HEK293 (cell line): ENCODE results near the gene LPIN1.
"Not testable (repeated sequence)": the region's sequence is repeated elsewhere in the genome, so short reads cannot be mapped to it uniquely, and the experiment has no call there.

Experiments
- CTCF ChIA-PET: fragments of 350-600 bp; formaldehyde crosslinking; extraction: SDS; loops from one replicate; lab custom pipeline; 2021; ENCODE audit warnings: antibody characterized with exemption; lab: Yijun Ruan, JAX
- POLR2A ChIA-PET: fragments of 300-600 bp; formaldehyde crosslinking; extraction: SDS; loops from one replicate; lab custom pipeline; 2020; ENCODE audit warnings: antibody characterized with exemption, inconsistent platforms; lab: Yijun Ruan, JAX
- H3K27ac ChIP-seq: fragments of 200-500 bp; sonication (Bioruptor generic); 2 replicates; pipeline ENCODE4 v1.5.1; 2014; ENCODE audit warnings: low read depth, low read length, control low read depth, inconsistent platforms; ENCODE audit errors: extremely low read depth
- H3K36me3 ChIP-seq, 2 experiments: fragments of 200-500 bp in 1 of 2; sonication (Bioruptor generic) in 1 of 2; 1 replicate in 1 of 2; 2 replicates in 1 of 2; pipeline ENCODE4 v1.5.1; 2014 to 2017; ENCODE audit warnings: inconsistent platforms in 2 of 2, low read length in 2 of 2; ENCODE audit not compliant: control insufficient read depth in 2 of 2, insufficient read depth in 1 of 2
- H3K4me1 ChIP-seq: fragments of 200-500 bp; sonication (Bioruptor generic); 2 replicates; pipeline ENCODE4 v1.5.1; 2014; ENCODE audit warnings: mild to moderate bottlenecking, low read length, inconsistent platforms; ENCODE audit not compliant: control insufficient read depth, insufficient read depth
- H3K4me3 ChIP-seq: 2 replicates; pipeline ENCODE4 v1.5.1; 2011; ENCODE audit warnings: low read depth, mild to moderate bottlenecking, control low read depth, low read length, moderate library complexity
- H3K9me3 ChIP-seq: fragments of 200-500 bp; sonication (Bioruptor generic); 2 replicates; pipeline ENCODE4 v1.5.1; 2014; ENCODE audit warnings: low read depth, low read length, inconsistent platforms; ENCODE audit not compliant: control insufficient read depth, insufficient read depth
- KLF10 ChIP-seq: fragments of 450-650 bp; IDR thresholded peaks from 2 replicates; pipeline ENCODE4 v1.5.1; 2018; ENCODE audit warnings: missing biosample characterization, mild to moderate bottlenecking, missing genetic modification characterization
- MZF1 ChIP-seq: fragments of 450-650 bp; formaldehyde crosslinking; IDR thresholded peaks from 2 replicates; pipeline ENCODE4 v1.5.1; 2017; ENCODE audit warnings: missing biosample characterization, missing genetic modification characterization, borderline replicate concordance
- OVOL3 ChIP-seq: fragments of 450-650 bp; formaldehyde crosslinking; IDR thresholded peaks from 2 replicates; pipeline ENCODE4 v1.5.1; 2016; ENCODE audit warnings: missing biosample characterization, missing genetic modification characterization
- PRDM4 ChIP-seq: fragments of 450-650 bp; formaldehyde crosslinking; IDR thresholded peaks from 2 replicates; pipeline ENCODE4 v1.5.1; 2017; ENCODE audit warnings: missing biosample characterization, missing genetic modification characterization
- TRIM28 ChIP-seq: IDR thresholded peaks from 2 replicates; pipeline ENCODE4 v1.6.1; 2011; ENCODE audit warnings: low read length, control low read depth, borderline replicate concordance
- ZBTB7A ChIP-seq: fragments of 450-650 bp; formaldehyde crosslinking; IDR thresholded peaks from 2 replicates; pipeline ENCODE4 v1.5.1; 2016; ENCODE audit warnings: low read depth, missing biosample characterization, missing genetic modification characterization
- ZFP41 ChIP-seq: fragments of 450-650 bp; formaldehyde crosslinking; IDR thresholded peaks from 2 replicates; pipeline ENCODE4 v1.5.1; 2016; ENCODE audit warnings: missing biosample characterization, missing genetic modification characterization, borderline replicate concordance
- ZNF157 ChIP-seq: fragments of 450-650 bp; formaldehyde crosslinking; IDR thresholded peaks from 2 replicates; pipeline ENCODE4 v1.5.1; 2016; ENCODE audit warnings: missing biosample characterization, missing genetic modification characterization
- ZNF23 ChIP-seq: fragments of 450-650 bp; formaldehyde crosslinking; IDR thresholded peaks from 2 replicates; pipeline ENCODE4 v1.5.1; 2016; ENCODE audit warnings: missing biosample characterization, missing genetic modification characterization, borderline replicate concordance
- ZNF280C ChIP-seq: fragments of 450-650 bp; formaldehyde crosslinking; IDR thresholded peaks from 2 replicates; pipeline ENCODE4 v1.5.1; 2016; ENCODE audit warnings: missing biosample characterization, missing genetic modification characterization
- ZNF350 ChIP-seq: fragments of 450-650 bp; formaldehyde crosslinking; IDR thresholded peaks from 2 replicates; pipeline ENCODE4 v1.5.0; 2017; ENCODE audit warnings: missing biosample characterization, mild to moderate bottlenecking, missing genetic modification characterization
- ZNF544 ChIP-seq: fragments of 450-650 bp; formaldehyde crosslinking; IDR thresholded peaks from 2 replicates; pipeline ENCODE4 v1.5.0; 2017; ENCODE audit warnings: missing biosample characterization, missing genetic modification characterization
- ZNF548 ChIP-seq: fragments of 450-650 bp; formaldehyde crosslinking; IDR thresholded peaks from 2 replicates; pipeline ENCODE4 v1.5.1; 2016; ENCODE audit warnings: missing biosample characterization, missing genetic modification characterization
- ZNF623 ChIP-seq: fragments of 450-650 bp; formaldehyde crosslinking; IDR thresholded peaks from 2 replicates; pipeline ENCODE4 v1.5.1; 2016; ENCODE audit warnings: missing biosample characterization, missing genetic modification characterization
- ZNF624 ChIP-seq: fragments of 450-650 bp; formaldehyde crosslinking; IDR thresholded peaks from 2 replicates; pipeline ENCODE4 v1.5.1; 2017; ENCODE audit warnings: missing biosample characterization, missing genetic modification characterization
- ZNF76 ChIP-seq: fragments of 450-650 bp; formaldehyde crosslinking; IDR thresholded peaks from 2 replicates; pipeline ENCODE4; 2016; ENCODE audit warnings: low read depth, missing biosample characterization, missing genetic modification characterization, borderline replicate concordance
- ZNF777 ChIP-seq: fragments of 450-650 bp; formaldehyde crosslinking; IDR thresholded peaks from 2 replicates; pipeline ENCODE4 v1.5.1; 2017; ENCODE audit warnings: missing biosample characterization, missing genetic modification characterization, borderline replicate concordance
- ZNF792 ChIP-seq: fragments of 450-650 bp; formaldehyde crosslinking; IDR thresholded peaks from 2 replicates; pipeline ENCODE4 v1.5.1; 2016; ENCODE audit warnings: missing biosample characterization, missing genetic modification characterization
- TF ChIP-seq, protein P1 (sequence below): fragments of 450-650 bp; formaldehyde crosslinking; IDR thresholded peaks from 2 replicates; pipeline ENCODE4 v1.5.1; 2016; ENCODE audit warnings: missing biosample characterization, missing genetic modification characterization, borderline replicate concordance

LPIN1 gene

DNA sequence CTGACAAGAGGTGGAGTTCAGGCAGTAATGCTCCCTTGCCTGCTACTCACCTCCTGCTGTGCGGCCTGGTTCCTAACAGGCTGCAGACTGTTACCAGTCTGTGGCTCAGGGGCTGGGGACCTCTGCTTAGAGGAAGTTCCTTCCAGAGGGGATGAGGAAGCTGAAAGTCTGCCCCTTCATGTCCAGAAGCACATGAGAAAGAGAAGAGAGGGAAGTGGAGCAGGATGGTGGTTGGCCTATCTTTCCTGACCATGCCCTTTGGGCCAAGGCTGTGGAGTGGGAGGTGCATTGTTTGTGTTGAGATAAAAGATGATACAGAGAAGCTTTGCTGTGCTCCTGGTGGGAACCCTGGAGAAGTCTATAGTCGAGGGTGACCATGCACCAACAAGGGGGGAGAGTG is 112.5 kb downstream of the LPIN1 start (continued):
- TF ChIP-seq PRDM4 (tag by site-specific recombination): no peak
- TF ChIP-seq ZFP41 (tag by site-specific recombination): no peak
- no peak for TF ChIP-seq ZBTB7A (tag by site-specific recombination)
- TF ChIP-seq, all 188 proteins: peak for 0

DNA sequence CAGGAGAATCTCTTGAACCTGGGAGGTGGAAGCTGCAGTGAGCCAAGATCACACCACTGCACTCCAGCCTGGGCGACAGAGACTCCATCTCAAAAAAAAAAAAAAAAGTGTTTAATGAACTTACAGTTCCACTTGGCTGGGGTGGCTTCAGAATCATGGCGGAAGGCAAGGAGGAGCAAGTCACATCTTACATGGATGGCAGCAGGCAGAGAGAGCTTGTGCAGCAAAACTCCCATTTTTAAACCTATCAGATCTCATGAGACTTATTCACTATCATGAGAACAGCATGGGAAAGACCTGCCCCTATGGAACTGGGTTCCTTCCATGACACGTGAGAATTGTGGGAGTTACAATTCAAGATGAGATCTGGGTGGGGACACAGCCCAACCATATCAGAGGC is 113.5 kb downstream of the LPIN1 start:
- POLR2A ChIA-PET, H3K9me3 ChIP-seq, CTCF ChIA-PET, H3K4me3 ChIP-seq, H3K4me1 ChIP-seq, H3K36me3 ChIP-seq, H3K27ac ChIP-seq: not testable (repeated sequence)

DNA sequence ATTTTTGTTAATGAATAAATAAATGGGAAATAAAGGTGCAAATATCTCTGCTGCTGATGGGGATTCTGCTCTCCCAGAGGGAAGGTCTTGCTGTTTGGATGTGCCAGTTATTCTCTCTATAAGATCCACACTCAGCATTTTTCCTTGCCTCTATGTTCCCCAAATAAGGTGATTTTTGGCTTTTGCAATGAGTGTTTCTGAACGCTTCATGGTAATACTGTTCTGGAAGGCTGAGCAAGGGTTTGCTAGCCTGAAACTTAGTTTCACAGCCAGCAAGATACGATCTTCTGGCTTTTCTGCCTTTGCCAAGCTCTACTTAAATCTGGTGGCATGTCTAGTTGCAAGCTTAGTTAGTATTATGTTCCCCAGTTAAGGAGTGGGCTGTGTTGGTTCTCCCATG is 114.6 kb downstream of the LPIN1 start:
- Histone ChIP-seq H3K4me1 (no peaks in the 10 kb centered on the region), H3K9me3 (no peaks in the 10 kb centered on the region), H3K4me3 (no peak overlapping the region), H3K36me3 (no peaks in the 10 kb centered on the region), H3K27ac (no peak overlapping the region)
- ChIA-PET CTCF (no interaction called here), POLR2A (no interaction called here)
- TF ChIP-seq MZF1 (tag by site-specific recombination) (no peak), ZNF76 (tag by site-specific recombination) (no peak), ZNF544 (tag by site-specific recombination) (no peak), TRIM28 (no peak), ZNF23 (tag by site-specific recombination) (no peak), ZNF623 (tag by site-specific recombination) (no peak), ZFP41 (tag by site-specific recombination) (no peak), ZNF548 (no peak), ZNF280C (tag by site-specific recombination) (no peak), ZNF624 (tag by site-specific recombination) (no peak), KLF10 (tag by site-specific recombination) (no peak), ZNF792 (no peak), ZNF350 (tag by site-specific recombination) (no peak), ZNF157 (tag by site-specific recombination) (no peak), ZNF777 (tag by site-specific recombination) (no peak), OVOL3 (tag by site-specific recombination) (no peak)
- TF ChIP-seq, protein P1, sequence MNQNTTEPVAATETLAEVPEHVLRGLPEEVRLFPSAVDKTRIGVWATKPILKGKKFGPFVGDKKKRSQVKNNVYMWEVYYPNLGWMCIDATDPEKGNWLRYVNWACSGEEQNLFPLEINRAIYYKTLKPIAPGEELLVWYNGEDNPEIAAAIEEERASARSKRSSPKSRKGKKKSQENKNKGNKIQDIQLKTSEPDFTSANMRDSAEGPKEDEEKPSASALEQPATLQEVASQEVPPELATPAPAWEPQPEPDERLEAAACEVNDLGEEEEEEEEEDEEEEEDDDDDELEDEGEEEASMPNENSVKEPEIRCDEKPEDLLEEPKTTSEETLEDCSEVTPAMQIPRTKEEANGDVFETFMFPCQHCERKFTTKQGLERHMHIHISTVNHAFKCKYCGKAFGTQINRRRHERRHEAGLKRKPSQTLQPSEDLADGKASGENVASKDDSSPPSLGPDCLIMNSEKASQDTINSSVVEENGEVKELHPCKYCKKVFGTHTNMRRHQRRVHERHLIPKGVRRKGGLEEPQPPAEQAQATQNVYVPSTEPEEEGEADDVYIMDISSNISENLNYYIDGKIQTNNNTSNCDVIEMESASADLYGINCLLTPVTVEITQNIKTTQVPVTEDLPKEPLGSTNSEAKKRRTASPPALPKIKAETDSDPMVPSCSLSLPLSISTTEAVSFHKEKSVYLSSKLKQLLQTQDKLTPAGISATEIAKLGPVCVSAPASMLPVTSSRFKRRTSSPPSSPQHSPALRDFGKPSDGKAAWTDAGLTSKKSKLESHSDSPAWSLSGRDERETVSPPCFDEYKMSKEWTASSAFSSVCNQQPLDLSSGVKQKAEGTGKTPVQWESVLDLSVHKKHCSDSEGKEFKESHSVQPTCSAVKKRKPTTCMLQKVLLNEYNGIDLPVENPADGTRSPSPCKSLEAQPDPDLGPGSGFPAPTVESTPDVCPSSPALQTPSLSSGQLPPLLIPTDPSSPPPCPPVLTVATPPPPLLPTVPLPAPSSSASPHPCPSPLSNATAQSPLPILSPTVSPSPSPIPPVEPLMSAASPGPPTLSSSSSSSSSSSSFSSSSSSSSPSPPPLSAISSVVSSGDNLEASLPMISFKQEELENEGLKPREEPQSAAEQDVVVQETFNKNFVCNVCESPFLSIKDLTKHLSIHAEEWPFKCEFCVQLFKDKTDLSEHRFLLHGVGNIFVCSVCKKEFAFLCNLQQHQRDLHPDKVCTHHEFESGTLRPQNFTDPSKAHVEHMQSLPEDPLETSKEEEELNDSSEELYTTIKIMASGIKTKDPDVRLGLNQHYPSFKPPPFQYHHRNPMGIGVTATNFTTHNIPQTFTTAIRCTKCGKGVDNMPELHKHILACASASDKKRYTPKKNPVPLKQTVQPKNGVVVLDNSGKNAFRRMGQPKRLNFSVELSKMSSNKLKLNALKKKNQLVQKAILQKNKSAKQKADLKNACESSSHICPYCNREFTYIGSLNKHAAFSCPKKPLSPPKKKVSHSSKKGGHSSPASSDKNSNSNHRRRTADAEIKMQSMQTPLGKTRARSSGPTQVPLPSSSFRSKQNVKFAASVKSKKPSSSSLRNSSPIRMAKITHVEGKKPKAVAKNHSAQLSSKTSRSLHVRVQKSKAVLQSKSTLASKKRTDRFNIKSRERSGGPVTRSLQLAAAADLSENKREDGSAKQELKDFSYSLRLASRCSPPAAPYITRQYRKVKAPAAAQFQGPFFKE (tag by site-specific recombination): no peak
